Stimulated activated CD4-positive, alpha-beta T cell treated with anti-CD3 and anti-CD28 coated beads, TNF-alpha, amount 100 ng/mL, for 1 hour (primary cell): ENCODE results near the gene STEEP1.

Source experiments
- DNase-seq, 3 donors: peaks; one replicate each; pipeline ENCODE4 v3.0.0-alpha.2; 2020; ENCODE audit warnings: low read depth in 3 of 3, low spot score in 1 of 3

The STEEP1 gene

DNA sequence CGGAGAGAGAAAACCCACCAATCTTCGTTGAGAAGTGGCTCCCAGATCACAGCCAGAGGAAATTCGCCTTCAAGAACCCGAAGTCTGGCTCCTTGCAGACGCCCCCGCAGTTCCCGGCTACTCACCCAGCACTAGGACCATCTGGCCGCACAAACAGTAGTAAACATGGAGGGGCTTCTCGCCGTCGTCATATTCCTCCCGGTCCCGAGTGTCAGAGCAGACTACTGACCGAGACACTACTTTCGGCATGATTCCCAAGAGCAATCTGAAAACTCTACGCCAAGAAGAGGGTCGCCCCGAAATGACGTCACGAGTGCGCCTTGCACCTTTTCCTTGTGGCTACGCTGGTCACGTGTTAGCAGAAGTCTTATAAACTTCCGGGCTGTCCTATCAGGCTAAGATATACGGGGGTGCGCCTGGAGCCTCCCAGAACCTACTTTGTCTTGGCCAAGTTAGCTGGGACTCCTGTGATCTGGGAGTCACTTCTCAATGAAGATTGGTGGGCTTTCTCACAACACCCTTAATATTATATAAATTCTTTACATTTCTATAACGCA, at the start of gene STEEP1:
STEEP1 (minus strand) TSS at position 303 of the 557 bp plus-strand sequence; CDS start at position 249, 54 bp downstream.
- peak; percentile 44 to 67 (median 62) for DNase-seq

DNA sequence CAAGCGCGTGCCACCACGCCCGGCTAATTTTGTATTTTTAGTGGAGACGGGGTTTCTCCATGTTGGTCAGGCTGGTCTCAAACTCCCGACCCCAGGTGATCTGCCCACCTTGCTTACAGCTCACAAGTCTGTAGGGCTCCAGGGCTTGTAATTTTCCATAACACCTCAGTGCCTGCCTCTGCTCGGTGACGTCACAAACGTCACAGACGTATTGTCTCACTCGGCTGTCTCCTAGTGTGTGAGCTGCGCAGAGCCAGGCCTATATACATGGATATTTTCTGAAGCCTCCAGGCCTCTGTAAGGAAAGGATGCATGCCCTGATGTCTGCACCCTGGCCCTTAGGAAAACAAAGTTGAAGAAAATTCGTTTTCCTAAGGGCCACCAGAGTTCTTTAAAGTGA, 49.6 kb upstream of the STEEP1 start:
- DNase-seq = no peak

DNA sequence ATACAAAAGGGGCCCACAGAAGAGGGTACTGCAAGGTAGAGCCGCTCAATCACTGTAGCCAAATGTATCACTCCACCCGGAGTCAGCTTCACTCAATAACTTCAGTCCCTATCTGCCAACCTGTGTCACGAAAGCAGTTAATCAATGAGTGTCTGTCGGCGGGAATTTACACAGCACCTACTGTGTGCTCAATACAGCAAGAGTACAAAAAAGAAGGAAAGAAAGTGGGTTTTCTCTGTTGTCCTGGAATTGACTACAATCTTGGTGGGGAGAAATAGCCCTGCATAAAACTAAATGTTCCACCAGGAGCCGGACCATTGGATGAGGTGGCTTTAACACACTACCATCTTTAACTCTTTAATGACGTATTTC, 41.8 kb upstream of the STEEP1 start:
- DNase-seq = no peak

DNA sequence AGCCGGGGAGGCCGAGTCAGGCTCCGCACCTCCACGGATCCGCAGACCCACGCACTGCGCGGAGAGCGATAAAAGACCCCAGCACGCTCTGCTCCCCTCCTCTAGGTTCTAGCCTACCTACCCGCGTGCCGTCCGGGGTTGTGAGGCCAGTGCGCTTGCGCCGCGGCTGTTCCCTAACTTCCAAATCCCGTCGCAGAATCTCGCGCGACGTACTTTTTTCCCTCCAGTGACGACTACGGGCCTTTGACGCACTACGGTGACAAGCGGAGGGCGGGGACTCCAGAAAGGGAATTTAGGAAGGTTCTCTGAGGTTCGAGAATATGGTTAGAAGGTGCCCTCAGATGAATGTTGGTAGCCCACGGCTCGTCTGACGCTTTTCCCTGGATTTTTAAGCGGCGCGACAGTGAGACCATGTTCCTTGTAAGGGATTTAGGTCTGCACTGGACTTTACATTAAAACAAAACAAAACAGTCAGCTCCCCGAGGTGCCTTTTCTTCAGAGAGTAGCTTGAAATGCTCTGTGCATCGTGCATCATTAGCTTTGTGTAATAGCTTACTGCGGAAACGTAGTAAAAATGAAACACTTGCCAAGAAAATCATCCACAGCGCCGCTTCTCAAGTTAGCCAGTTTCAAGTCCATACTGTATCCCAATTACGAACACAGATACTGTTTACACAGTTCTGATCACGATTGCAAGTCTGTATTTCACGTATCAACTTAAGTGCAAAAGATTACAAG, 41.2 kb upstream of the STEEP1 start, which contains the start of gene NKRF:
NKRF (minus strand) TSS at position 145 of the 738 bp plus-strand sequence.
- DNase-seq = peak; percentile 74 to 81 (median 81)

DNA sequence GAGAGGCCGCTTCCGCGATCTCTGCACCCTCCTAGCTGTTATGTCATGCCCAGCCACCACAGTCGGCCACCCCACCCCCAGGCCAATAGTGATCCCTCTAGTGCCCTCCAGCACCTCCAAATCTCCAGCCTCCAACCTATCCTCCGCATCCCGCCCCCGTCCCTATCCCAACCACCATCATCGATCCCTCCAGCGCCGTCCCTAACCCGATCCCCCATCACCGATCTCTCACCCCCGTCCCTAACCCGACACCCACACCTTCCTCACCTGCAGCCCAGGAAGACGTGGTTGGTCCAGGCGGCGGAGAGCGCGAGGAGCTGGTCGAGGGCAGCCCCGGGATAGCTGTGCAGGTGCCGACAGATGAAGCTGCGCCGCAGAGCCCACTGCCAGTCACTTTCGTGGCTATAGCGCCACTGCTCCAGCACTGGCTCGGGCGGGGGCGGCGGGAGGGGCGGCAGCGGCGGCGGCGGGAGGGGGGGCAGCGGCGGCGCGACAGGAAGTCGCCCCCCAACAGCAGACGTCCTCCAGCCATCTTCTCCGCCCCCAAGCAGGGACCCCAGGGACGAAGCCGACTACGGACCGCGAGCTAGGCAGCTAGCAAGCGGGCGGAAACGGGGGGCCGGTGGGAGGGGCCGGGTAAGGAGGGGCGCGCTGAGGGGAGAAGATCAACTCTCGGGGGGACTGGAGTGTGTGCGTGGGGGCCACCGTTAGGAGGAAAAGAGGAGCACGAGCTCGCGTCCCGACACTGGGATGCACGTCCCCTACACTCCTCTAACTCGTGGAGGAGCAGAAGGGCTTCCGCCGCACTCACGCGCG, 40.5 kb upstream of the STEEP1 start:
- DNase-seq = peak; percentile 3 to 28 (median 17)

DNA sequence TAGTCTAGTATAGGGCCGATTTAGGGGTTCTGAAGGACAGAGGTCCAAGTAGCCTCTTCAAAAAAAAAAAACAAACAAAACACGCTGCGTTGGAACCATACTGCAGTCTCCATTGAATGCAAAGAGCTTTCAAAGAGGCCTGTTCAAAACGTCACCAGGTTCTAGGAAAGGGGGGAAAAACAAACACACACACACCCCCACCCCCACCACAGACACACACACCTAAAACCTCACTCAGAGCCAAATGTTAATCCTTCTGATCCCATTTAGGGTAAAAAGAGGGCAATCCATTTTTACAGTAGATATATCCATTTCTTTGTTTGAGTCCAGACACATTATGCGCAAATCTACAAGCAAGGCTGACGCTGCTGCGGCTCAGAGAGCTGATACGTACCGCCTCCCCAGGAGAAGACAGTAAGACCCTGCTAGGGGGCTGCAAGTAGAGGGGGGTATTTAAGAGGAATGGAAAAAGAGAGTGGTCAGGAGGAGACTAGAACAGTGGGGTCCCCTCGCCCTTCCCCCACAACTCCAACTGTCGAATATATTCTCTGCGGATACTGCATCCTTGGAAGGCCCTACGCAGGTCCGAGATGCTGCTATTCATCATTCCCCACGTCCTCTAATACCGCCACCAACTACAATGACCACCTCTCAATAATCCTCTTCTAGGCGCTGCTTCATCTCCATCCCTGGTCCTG, 39.7 kb upstream of the STEEP1 start:
- DNase-seq = no peak

DNA sequence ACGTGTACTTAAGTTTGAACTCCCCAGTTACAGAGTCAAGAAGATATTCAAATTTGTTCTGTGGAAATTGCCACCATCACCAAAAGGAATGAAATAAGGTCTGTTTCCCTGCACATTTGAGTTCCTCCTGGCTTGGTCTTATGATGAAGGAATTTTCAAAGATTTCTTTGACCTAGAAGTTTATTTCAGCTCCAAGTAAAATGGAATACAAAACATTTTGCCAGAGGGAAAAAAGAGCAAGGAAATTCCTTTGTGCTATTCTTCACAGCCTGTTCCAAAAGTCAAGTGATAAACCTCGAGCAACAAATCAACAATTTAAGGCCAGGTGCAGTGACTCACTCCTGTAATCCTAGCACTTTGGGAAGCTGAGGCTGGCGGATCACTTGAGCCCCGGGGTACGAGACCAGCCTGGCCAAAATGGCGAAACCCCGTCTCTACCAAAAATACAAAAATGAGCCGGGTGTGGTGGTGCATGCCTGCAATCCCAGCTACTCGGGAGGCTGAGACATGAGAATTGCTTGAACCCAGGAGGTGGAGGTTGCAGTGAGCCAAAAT, 37.6 kb upstream of the STEEP1 start:
- DNase-seq = no peak

DNA sequence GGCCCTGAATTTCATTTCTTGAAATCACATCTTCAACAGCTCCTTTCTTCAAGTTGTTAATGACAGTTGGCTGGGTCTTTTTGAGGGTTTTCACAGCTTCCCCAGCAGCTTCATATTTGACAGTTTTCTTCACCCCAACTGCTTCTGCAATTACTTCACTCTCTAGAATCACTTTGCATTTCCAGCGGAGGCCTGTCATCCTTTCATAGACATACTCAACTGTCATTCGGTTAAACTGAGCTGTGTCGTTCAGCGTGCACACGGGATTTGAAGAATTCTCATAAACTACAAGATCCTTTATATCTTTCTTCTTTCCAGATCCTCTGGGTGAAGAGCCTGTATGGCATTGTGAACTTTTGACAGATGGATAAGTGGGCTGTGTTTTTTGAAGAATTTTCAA, 24.6 kb upstream of the STEEP1 start:
- no peak for DNase-seq

DNA sequence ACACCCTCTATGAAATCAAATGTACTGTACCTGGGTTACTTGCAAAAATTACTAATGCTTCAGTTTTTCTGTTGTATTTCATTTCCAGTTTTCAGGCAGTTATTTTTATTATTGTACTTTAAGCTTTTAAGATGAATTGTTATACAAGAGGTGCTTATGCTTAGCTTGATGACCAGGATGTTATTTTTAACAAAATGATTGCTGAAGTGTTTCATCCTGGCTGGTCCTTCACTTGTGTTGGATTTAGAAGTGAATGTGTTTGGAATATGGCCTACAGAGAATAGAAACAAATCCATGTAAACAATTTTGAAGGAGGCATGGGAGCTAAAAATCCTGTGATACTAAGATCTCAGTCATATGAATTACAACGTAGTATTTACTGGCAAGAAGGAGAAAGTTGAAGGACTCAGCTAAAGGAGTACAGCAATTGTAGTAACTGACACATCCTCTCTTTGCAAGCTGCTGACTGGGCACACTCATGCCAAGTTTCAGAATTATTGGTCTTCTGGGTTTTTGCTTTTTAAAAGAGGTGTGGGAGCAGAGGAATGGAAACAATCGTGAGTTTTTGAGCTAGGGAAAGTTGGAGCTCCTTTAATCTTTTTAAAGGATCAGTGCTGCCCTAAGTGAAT, 18.3 kb upstream of the STEEP1 start:
- no peak for DNase-seq

DNA sequence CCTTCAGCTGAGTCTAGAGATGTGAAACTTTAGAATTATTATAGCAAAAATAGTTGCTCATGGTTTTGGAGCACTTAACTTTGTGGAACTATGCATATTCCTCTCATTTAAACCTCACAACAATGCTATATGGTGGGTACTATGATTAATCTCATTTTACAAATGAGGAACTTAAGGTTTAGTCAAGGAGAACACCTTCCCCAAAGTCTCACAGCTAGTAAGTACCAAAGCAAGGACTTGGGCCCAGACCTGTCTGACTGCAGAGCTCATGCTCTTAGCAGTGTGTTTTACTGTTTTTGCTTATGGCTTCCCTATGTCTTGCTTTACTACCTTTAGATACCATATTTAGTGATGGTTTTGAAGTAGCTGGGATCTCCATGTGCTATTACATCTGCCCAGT, 14.2 kb upstream of the STEEP1 start:
- DNase-seq = no peak

DNA sequence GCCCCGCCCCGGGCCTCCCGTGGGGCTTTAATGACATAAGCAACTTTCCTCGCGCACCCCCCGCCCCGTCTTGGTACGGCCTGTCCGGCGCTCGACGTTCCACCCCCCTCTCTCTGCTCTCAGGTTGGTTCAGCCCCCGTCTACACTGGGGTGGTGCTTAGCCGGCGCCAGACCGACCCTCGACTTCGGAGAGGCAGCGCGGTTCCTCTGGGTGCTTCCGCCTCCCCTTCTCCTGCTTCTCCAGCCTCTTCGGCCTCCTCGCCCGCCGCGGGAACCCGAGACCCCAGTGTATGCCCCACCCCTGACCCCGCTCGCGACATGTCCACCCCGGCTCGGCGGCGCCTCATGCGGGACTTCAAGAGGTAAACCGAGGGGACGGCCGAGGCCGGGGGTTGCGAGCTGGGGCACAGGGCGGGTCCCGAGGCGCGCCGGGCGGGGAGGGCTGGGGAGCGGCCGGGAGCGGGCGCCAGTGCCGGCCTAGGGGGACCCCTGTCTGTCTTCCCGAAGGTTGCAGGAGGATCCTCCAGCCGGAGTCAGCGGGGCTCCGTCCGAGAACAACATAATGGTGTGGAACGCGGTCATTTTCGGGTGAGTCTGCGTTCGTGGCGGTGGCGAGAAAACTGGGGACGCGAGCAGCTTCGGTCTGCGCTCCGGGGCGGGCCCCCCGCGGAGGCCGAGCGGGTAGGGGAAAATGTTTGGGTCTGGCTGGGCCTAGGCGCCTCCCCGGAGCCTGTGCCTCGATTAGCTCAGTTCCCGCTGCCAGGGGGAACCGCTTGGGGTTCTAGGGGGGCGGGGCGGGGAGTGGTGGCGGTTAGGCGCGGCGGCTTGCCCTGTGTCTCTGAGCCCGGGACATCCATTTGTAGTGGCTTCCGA, 9.4 kb upstream of the STEEP1 start, which contains the start of gene UBE2A:
UBE2A (plus strand) TSS at position 170 of the 873 bp plus-strand sequence; CDS start at position 319, 149 bp downstream.
- peak; percentile 73 to 79 (median 78) for DNase-seq

DNA sequence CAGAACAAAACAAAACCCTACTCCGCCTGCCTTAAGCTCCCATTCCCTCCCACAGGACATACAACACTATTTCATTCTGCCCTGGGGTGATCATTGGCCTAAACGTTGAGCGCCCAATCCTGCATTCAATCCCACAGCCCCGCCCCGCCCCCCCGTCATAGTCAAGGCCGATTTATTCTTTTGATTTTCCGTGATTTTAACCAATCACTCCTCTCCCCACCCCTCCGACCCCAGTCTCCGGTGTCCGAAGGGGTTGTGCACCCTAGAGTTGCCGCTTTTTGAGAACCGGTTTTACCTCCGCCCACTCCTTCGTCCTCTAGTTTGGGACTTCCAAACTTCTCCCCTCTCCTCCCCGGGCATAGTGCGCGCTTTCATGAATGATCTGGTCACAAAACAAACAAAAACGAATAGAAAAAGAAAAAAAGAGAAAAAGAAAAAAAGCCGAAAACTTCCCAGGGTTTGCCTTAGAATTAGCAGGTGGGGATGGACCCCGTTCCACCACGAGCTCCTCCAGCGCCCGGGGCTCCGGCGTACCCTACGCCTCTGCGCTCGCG, 8.7 kb upstream of the STEEP1 start:
- DNase-seq = no peak

DNA sequence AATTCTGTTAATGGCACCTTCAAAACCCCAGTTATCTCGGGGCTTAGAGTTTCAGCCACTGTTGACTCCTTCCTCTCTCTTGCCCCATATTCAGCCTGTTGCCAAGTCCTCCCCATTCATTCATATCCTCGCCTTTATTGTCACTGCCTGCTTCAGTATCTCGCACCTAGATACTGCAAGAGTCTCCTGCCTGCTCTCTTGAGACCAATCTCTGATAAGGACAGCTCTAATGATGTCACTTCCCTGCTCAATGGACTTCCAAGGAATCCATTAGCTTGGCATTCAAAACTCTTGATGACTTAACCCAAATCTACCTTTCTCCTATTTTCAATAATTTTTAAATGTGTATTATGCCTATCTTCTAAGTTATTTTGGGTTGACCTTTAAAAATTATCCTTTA, 8.0 kb upstream of the STEEP1 start:
- DNase-seq = no peak

DNA sequence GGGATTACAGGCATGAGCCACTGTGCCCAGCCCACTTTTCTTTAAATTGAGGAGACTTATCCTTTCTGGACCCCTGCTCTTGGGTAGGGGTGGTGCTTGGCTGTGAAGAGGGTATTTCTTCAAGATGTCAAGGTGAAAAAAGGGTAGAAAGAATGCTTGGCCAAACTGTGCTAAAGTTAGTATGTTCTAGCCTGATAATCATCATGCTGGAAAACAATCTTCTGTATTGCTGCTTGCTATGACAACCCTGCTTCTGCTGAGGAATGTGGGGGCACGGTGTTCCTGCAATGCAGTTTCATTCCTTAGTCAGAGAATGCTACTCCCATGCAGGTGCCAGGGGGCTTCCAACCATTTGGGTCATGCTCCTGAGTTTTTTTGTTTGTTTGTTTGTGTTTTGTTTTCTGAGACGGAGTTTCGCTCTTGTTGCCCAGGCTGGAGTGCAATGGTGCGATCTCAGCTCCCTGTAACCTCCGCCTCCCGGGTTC, 5.2 kb upstream of the STEEP1 start:
- no peak for DNase-seq

DNA sequence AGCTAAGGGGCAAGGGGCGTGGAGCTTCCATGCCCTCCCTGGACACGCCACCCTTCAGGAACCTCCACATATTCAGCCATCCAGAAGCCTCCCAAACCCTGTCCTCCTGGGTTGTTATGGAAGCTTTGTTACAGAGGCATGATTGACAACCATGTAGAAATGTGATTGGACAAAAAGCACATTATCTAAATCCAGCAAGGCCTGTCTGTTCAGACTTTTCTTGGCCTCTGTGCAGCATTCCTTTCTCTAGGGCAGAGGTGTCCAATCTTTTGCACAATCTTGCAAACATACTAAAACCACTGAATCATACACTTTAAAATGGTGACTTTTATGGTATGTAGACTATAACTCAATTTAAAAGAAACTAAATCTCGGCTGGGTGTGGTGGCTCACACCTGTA, 12.7 kb downstream of the STEEP1 start:
- DNase-seq = no peak

DNA sequence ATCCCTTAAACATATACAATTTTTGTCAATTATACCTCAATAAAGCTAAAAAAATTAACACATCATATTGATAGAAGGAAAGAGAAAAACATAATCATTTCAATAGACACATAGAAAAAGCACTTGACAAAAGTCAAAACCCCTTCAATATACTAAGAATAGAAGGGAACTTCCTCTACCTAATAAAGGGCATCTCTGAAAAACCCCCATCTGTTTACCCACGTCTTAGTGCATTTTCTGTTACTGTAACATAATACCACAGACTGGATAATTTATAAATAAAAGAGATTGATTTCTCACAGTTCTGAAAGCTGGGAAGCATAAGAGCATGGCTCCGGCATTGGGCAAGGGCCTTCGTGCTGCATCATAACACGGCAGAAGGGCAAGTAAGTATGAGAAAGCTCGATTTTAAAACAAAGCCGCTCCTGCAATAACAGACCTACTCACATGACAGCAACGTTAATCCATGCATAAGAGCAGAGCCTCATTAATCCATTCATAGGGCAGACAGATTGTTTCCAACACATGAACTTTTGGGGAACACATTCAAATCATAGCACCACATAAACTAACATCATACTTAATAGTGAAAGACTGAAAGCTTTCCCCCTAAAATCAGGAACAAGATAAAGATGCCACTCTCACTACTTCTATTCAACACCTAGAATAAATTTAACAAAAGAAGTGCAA, 15.7 kb downstream of the STEEP1 start:
- DNase-seq = no peak

DNA sequence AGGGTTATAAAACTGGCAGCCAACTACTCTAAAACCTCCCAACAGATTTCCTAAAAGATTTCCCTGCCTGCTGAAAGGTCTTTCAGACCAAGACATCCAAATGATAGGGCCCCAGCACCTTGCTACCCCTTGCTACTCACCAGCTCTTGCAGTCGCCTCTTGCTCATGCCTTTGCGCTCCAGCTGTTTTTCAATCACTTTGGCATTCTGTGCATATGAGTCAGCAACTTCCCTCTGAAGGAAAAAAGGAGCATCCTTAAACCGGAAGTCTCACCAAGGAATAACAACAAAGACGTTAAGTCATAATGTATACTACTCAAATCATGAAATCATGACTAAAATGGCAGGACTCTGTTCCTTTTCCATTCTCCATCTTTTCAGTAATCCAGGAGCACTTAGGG, 24.0 kb downstream of the STEEP1 start:
- DNase-seq = no peak

DNA sequence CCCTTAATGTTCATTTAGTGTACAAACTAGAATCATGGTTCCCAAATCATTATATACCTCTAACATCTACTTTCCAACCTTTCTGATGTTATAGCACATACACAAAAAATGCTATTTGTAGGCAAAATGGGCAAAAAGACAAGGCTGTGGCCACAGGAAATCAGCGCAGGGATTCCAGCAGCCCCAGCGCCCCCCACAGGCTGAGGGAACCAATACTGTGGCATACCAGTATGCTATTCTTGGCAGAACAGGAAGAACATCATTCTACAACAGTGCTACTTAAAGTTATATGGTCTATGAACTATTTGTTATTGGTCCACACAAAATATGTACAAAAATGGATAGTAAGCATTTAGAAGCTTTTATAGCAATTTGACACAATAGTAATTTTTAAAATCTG, 25.3 kb downstream of the STEEP1 start:
- no peak for DNase-seq

DNA sequence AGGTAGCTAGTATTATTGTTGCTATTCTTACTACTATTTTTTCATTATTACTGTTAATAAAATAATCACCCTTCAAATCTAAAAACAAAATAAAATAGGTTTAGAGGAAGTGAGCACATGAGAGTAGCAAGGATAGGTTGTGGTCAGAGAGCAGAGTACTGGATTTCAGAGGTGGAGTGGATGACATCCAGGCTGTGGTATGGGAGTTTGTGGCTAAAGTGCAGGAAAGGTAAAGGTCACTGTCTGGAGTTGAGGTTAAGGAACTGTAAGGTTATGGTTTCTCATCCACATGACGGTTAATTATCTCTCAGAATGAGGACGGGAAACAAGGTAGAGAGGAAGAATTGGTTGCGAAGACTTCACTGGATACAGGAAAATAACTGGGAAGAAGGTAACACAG, 27.7 kb downstream of the STEEP1 start:
- DNase-seq = no peak
